Stimulated activated naive CD8-positive, alpha-beta T cell treated with anti-CD3 and anti-CD28 coated beads, Interleukin-15, amount 100 ng/mL, for 72 hours (primary cell): ENCODE results near the gene POTEJ.
A peak's percentile ranks its signal among the peaks of the same experiment; 100 is the strongest.
"Not testable (repeated sequence)": the region's sequence is repeated elsewhere in the genome, so short reads cannot be mapped to it uniquely, and the experiment has no call there.

ENCODE experiments used
- ATAC-seq: fragments of 150-1000 bp; cut with Tn5 transposase; 2 replicates; pipeline ENCODE4 v1.10.0; 2021; ENCODE audit warnings: mild to moderate bottlenecking, moderate library complexity
- DNase-seq, 2 donors: peaks; one replicate each; pipeline ENCODE4 v3.0.0; 2021 to 2022
- H3K27ac Mint-ChIP-seq, 2 donors: one replicate each; pipeline ENCODE4 v1.8.0; 2022; ENCODE audit warnings: mild to moderate bottlenecking in 2 of 2, mixed read lengths in 2 of 2, moderate library complexity in 2 of 2
- H3K27me3 Mint-ChIP-seq: one replicate; pipeline ENCODE4 v1.8.0; 2022; ENCODE audit warnings: mixed read lengths
- H3K4me1 Mint-ChIP-seq: one replicate; pipeline ENCODE4 v1.8.0; 2022; ENCODE audit warnings: mild to moderate bottlenecking, mixed read lengths
- H3K4me3 Mint-ChIP-seq, 2 donors: one replicate each; pipeline ENCODE4 v1.8.0; 2022; ENCODE audit warnings: mild to moderate bottlenecking in 2 of 2, mixed read lengths in 2 of 2, moderate library complexity in 1 of 2
- H3K9me3 Mint-ChIP-seq, 2 donors: one replicate each; pipeline ENCODE4 v1.8.0; 2022; ENCODE audit warnings: mixed read lengths in 2 of 2

POTEJ gene

GRCh38 chr2:130611140-130611539, at the start of gene POTEJ:
Gene POTEJ, plus strand, starts transcription at chr2:130611440. Its CDS starts 93 bp downstream, at chr2:130611533.
- not testable (repeated sequence) for H3K27me3 Mint-ChIP-seq, ATAC-seq, H3K4me3 Mint-ChIP-seq, DNase-seq, H3K9me3 Mint-ChIP-seq, H3K27ac Mint-ChIP-seq, H3K4me1 Mint-ChIP-seq

GRCh38 chr2:130566165-130566564, 45.1 kb upstream of the POTEJ start:
- not testable (repeated sequence) for H3K27ac Mint-ChIP-seq, H3K4me1 Mint-ChIP-seq, H3K9me3 Mint-ChIP-seq, ATAC-seq, H3K4me3 Mint-ChIP-seq, DNase-seq, H3K27me3 Mint-ChIP-seq

- DNase-seq, H3K4me1 Mint-ChIP-seq, H3K4me3 Mint-ChIP-seq, H3K9me3 Mint-ChIP-seq, H3K27me3 Mint-ChIP-seq, ATAC-seq, H3K27ac Mint-ChIP-seq: not testable (repeated sequence)
Observed at GRCh38 chr2:130571929-130572328, 39.3 kb upstream of the POTEJ start.

GRCh38 chr2:130574230-130574629, 37.0 kb upstream of the POTEJ start:
- not testable (repeated sequence) for H3K4me3 Mint-ChIP-seq, H3K27ac Mint-ChIP-seq, H3K27me3 Mint-ChIP-seq, H3K4me1 Mint-ChIP-seq, H3K9me3 Mint-ChIP-seq, ATAC-seq, DNase-seq

- peak; percentile 16 for ATAC-seq
- not testable (repeated sequence) for DNase-seq, H3K4me1 Mint-ChIP-seq, H3K27me3 Mint-ChIP-seq, H3K27ac Mint-ChIP-seq, H3K4me3 Mint-ChIP-seq, H3K9me3 Mint-ChIP-seq
Observed at GRCh38 chr2:130576209-130576784, 34.9 kb upstream of the POTEJ start.

- not testable (repeated sequence) for H3K27me3 Mint-ChIP-seq, H3K4me3 Mint-ChIP-seq, H3K9me3 Mint-ChIP-seq, ATAC-seq, H3K4me1 Mint-ChIP-seq, H3K27ac Mint-ChIP-seq, DNase-seq
Observed at GRCh38 chr2:130577559-130577958, 33.7 kb upstream of the POTEJ start.

- H3K27me3 Mint-ChIP-seq, DNase-seq, H3K4me3 Mint-ChIP-seq, H3K27ac Mint-ChIP-seq, ATAC-seq, H3K9me3 Mint-ChIP-seq, H3K4me1 Mint-ChIP-seq: not testable (repeated sequence)
Observed at GRCh38 chr2:130579121-130579520, 32.1 kb upstream of the POTEJ start.

GRCh38 chr2:130581491-130581890, 29.7 kb upstream of the POTEJ start:
- not testable (repeated sequence) for H3K27ac Mint-ChIP-seq, ATAC-seq, DNase-seq, H3K27me3 Mint-ChIP-seq, H3K4me1 Mint-ChIP-seq, H3K4me3 Mint-ChIP-seq, H3K9me3 Mint-ChIP-seq

GRCh38 chr2:130582970-130583369, 28.3 kb upstream of the POTEJ start:
- H3K4me3 Mint-ChIP-seq, H3K27ac Mint-ChIP-seq, ATAC-seq, DNase-seq, H3K4me1 Mint-ChIP-seq, H3K9me3 Mint-ChIP-seq, H3K27me3 Mint-ChIP-seq: not testable (repeated sequence)

GRCh38 chr2:130583582-130583981, 27.7 kb upstream of the POTEJ start:
- not testable (repeated sequence) for H3K4me3 Mint-ChIP-seq, H3K27me3 Mint-ChIP-seq, DNase-seq, H3K4me1 Mint-ChIP-seq, H3K9me3 Mint-ChIP-seq, H3K27ac Mint-ChIP-seq, ATAC-seq

- not testable (repeated sequence) for H3K4me1 Mint-ChIP-seq, DNase-seq, H3K4me3 Mint-ChIP-seq, H3K27ac Mint-ChIP-seq, H3K9me3 Mint-ChIP-seq, ATAC-seq, H3K27me3 Mint-ChIP-seq
Observed at GRCh38 chr2:130584726-130585125, 26.5 kb upstream of the POTEJ start.

- DNase-seq (peak; percentile 25 to 43), ATAC-seq (peak; percentile 99)
- H3K27ac Mint-ChIP-seq, H3K27me3 Mint-ChIP-seq, H3K4me3 Mint-ChIP-seq, H3K9me3 Mint-ChIP-seq, H3K4me1 Mint-ChIP-seq: not testable (repeated sequence)
Observed at GRCh38 chr2:130588688-130589458, 22.4 kb upstream of the POTEJ start.

- H3K27me3 Mint-ChIP-seq, H3K27ac Mint-ChIP-seq, H3K4me1 Mint-ChIP-seq, H3K4me3 Mint-ChIP-seq, ATAC-seq, H3K9me3 Mint-ChIP-seq, DNase-seq: not testable (repeated sequence)
Observed at GRCh38 chr2:130590170-130590841, 20.9 kb upstream of the POTEJ start.

- not testable (repeated sequence) for H3K4me3 Mint-ChIP-seq, H3K27me3 Mint-ChIP-seq, DNase-seq, ATAC-seq, H3K9me3 Mint-ChIP-seq, H3K4me1 Mint-ChIP-seq, H3K27ac Mint-ChIP-seq
Observed at GRCh38 chr2:130590842-130591359, 20.3 kb upstream of the POTEJ start.

- H3K4me3 Mint-ChIP-seq, ATAC-seq, H3K4me1 Mint-ChIP-seq, DNase-seq, H3K27me3 Mint-ChIP-seq, H3K27ac Mint-ChIP-seq, H3K9me3 Mint-ChIP-seq: not testable (repeated sequence)
Observed at GRCh38 chr2:130592791-130593414, 18.3 kb upstream of the POTEJ start.

GRCh38 chr2:130594011-130594410, 17.2 kb upstream of the POTEJ start:
- H3K4me1 Mint-ChIP-seq, DNase-seq, H3K9me3 Mint-ChIP-seq, ATAC-seq, H3K4me3 Mint-ChIP-seq, H3K27me3 Mint-ChIP-seq, H3K27ac Mint-ChIP-seq: not testable (repeated sequence)
